ENCODE data around the gene LMO7. TPM values are rescaled to one million over a fixed set of nuclear protein-coding genes. Genes with fewer than 3 reads are reported as not detected.

Gene LMO7
- total and polyA plus RNA-seq, 2 of the 13 experiments (the other 11 are each of a cell fraction or from before 2014, with no cell fraction given): 34.0 to 121 TPM

- TF ChIP-seq ZBTB40 (IDR thresholded peaks at IDR 0.05) (no peak), ZBTB40 (CRISPR knock-in tag; IDR thresholded peaks at IDR 0.05) (no peak), ZNF232 (CRISPR knock-in tag; IDR thresholded peaks at IDR 0.05; ENCODE audit: borderline replicate concordance) (no peak), RELA (CRISPR knock-in tag; IDR thresholded peaks at IDR 0.05) (no peak), ZBTB20 (CRISPR knock-in tag; IDR thresholded peaks at IDR 0.05; ENCODE audit: borderline replicate concordance, low read depth) (no peak), ZMAT3 (CRISPR knock-in tag; conservative IDR thresholded peaks at IDR 0.05) (no peak)
Measured at GRCh38 chr13:75766636-75767035, 130.5 kb downstream of the LMO7 start (continued).

Measured in HepG2 (cell line).